Ureter (tissue), 1 donor: ENCODE results near the gene HFM1. TPM values are rescaled to one million over a fixed set of nuclear protein-coding genes. Genes with fewer than 3 reads are reported as not detected.
"Not testable (repeated sequence)": the region's sequence is repeated elsewhere in the genome, so short reads cannot be mapped to it uniquely, and the experiment has no call there.

ENCODE experiments used
- DNase-seq: peaks from one replicate; pipeline ENCODE4 v3.0.0-alpha.2; 2020; ENCODE audit warnings: low spot score
- total RNA-seq: library from RNA; stranded (reverse); gene quantifications from one replicate; pipeline ENCODE4 v1.2.4, GENCODE V29; 2023
- donor health status: DM: yes; HTN: yes; CAD: no.

Gene HFM1
- 4.4 TPM for total RNA-seq

- DNase-seq = peak; percentile 75
These were observed at the start of gene HFM1 for GRCh38 chr1:91404151-91405012. Gene HFM1, minus strand, starts transcription at chr1:91404837. Its CDS starts 3,755 bp downstream, at chr1:91401082.

- no peak for DNase-seq
These were observed 49.5 kb upstream of the HFM1 start for GRCh38 chr1:91454136-91454535.

- DNase-seq = no peak
These were observed 45.6 kb upstream of the HFM1 start for GRCh38 chr1:91450260-91450659.

- DNase-seq = not testable (repeated sequence)
These were observed 43.1 kb upstream of the HFM1 start for GRCh38 chr1:91447782-91448181.

- DNase-seq = not testable (repeated sequence)
These were observed 37.3 kb upstream of the HFM1 start for GRCh38 chr1:91441980-91442379.

GRCh38 chr1:91440847-91441246, 36.2 kb upstream of the HFM1 start:
- no peak for DNase-seq

- DNase-seq = no peak
These were observed 34.4 kb upstream of the HFM1 start for GRCh38 chr1:91439016-91439415.

GRCh38 chr1:91428182-91428798, 23.7 kb upstream of the HFM1 start:
- no peak for DNase-seq

GRCh38 chr1:91427741-91428140, 23.1 kb upstream of the HFM1 start:
- no peak for DNase-seq

- DNase-seq = not testable (repeated sequence)
These were observed 17.9 kb upstream of the HFM1 start for GRCh38 chr1:91422523-91422922.

- DNase-seq = no peak
These were observed 7.7 kb upstream of the HFM1 start for GRCh38 chr1:91412371-91412770.

- no peak for DNase-seq
These were observed 2.2 kb upstream of the HFM1 start for GRCh38 chr1:91406773-91407389.

- DNase-seq = no peak
These were observed 2.6 kb downstream of the HFM1 start for GRCh38 chr1:91402023-91402422.

- DNase-seq = no peak
These were observed 4.4 kb downstream of the HFM1 start for GRCh38 chr1:91400133-91400725.

GRCh38 chr1:91398291-91398690, 6.3 kb downstream of the HFM1 start:
- DNase-seq = no peak

GRCh38 chr1:91397605-91398004, 7.0 kb downstream of the HFM1 start:
- DNase-seq = no peak

GRCh38 chr1:91393042-91393441, 11.6 kb downstream of the HFM1 start:
- DNase-seq = no peak

GRCh38 chr1:91386109-91386508, 18.5 kb downstream of the HFM1 start:
- no peak for DNase-seq

- DNase-seq = no peak
These were observed 21.2 kb downstream of the HFM1 start for GRCh38 chr1:91383456-91383855.

GRCh38 chr1:91381844-91382243, 22.8 kb downstream of the HFM1 start:
- DNase-seq = no peak

GRCh38 chr1:91374086-91374485, 30.6 kb downstream of the HFM1 start:
- no peak for DNase-seq

- not testable (repeated sequence) for DNase-seq
These were observed 32.4 kb downstream of the HFM1 start for GRCh38 chr1:91372230-91372629.
